SH-SY5Y (cell line): ENCODE measurements around the gene CNNM2.

Source experiments
- GATA2 ChIP-seq: IDR thresholded peaks from 2 replicates; pipeline ENCODE4 v1.6.1; 2011; ENCODE audit warnings: mild to moderate bottlenecking, low read depth, low read length
- GATA3 ChIP-seq: IDR thresholded peaks from 2 replicates; pipeline ENCODE4 v1.6.1; 2011; ENCODE audit warnings: low read depth, mild to moderate bottlenecking, low read length, moderate library complexity

DNA sequence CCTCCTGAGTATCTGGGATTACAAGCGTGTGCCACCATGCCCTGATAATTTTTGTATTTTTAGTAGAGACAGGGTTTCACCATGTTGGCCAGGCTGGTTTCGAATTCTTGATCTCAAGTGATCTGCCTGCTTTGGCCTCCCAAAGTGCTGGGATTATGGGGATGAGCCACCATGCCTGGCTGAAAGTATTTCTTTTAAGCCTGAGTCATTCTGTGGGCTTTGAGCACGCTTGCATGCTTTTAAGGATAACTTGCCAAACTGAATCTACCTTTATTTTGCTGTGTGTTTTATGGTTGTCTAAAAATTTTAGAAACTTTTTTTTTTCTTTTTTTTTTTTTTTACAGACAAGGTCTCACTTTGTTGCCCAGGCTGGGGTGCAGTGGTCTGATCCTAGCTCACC is 33.2 kb downstream of the CNNM2 start:
- no peak for TF ChIP-seq GATA3
- no peak for TF ChIP-seq GATA2
